ENCODE data around the gene KIF1B.

KIF1B gene, protein sequence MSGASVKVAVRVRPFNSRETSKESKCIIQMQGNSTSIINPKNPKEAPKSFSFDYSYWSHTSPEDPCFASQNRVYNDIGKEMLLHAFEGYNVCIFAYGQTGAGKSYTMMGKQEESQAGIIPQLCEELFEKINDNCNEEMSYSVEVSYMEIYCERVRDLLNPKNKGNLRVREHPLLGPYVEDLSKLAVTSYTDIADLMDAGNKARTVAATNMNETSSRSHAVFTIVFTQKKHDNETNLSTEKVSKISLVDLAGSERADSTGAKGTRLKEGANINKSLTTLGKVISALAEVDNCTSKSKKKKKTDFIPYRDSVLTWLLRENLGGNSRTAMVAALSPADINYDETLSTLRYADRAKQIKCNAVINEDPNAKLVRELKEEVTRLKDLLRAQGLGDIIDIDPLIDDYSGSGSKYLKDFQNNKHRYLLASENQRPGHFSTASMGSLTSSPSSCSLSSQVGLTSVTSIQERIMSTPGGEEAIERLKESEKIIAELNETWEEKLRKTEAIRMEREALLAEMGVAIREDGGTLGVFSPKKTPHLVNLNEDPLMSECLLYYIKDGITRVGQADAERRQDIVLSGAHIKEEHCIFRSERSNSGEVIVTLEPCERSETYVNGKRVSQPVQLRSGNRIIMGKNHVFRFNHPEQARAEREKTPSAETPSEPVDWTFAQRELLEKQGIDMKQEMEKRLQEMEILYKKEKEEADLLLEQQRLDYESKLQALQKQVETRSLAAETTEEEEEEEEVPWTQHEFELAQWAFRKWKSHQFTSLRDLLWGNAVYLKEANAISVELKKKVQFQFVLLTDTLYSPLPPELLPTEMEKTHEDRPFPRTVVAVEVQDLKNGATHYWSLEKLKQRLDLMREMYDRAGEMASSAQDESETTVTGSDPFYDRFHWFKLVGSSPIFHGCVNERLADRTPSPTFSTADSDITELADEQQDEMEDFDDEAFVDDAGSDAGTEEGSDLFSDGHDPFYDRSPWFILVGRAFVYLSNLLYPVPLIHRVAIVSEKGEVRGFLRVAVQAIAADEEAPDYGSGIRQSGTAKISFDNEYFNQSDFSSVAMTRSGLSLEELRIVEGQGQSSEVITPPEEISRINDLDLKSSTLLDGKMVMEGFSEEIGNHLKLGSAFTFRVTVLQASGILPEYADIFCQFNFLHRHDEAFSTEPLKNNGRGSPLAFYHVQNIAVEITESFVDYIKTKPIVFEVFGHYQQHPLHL (N-terminal part only)

DNA sequence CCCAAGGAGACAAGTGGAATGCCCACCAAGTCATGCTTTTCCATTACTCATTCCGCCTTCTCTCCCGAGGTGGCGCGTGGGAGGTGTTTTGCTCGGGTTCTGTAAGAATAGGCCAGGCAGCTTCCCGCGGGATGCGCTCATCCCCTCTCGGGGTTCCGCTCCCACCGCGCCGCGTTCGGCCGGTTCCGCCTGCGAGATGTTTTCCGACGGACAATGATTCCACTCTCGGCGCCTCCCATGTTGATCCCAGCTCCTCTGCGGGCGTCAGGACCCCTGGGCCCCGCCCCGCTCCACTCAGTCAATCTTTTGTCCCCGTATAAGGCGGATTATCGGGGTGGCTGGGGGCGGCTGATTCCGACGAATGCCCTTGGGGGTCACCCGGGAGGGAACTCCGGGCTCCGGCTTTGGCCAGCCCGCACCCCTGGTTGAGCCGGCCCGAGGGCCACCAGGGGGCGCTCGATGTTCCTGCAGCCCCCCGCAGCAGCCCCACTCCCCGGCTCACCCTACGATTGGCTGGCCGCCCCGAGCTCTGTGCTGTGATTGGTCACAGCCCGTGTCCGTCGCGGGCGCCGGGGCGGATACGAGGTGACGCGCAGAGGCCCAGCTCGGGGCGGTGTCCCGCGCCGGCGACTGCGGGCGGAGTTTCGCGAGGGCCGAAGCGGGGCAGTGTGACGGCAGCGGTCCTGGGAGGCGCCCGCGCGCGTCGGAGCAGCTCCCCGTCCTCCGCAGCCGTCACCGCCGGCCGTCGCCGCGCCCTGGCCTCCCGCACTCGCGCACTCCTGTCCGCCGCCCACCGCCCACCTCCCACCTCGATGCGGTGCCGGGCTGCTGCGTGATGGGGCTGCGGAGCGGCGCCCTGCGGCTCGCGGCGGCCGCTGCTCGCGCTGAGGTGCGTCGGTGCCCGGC is at the start of gene KIF1B:
Gene KIF1B, plus strand, starts transcription at position 666 of the 906 bp plus-strand sequence. CDS start 21,759 bp downstream, outside the sequence.
- DNase-seq (ENCODE audit: low read depth in 2 of 2), result peak; percentile 93 to 97

DNA sequence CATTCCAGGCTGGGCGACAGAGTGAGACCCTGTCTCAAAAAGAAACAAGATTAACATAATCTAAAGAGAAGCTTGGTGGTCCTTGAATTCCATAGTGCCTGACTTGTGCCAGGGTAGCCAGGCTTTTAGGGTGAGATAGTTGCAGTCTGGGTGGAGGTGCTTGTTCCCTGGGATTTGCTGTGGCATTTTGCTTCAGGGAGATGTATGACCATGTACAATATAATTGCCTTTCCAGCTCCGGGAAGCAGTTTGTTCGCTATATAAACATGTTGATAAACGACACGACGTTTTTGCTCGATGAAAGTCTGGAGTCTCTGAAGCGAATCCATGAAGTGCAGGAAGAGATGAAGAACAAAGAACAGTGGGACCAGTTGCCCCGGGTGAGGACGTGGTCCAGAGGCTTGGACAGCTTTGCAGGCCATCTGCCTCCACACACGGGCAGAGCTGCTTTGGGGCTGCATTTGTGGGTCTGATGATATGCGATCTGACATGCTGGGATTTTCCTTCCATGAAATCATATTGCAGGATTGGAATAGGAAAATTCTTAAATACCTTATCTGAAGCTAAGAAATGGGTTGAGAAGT is 49.4 kb upstream of the KIF1B start:
- no peak for DNase-seq (ENCODE audit: low read depth in 2 of 2)

DNA sequence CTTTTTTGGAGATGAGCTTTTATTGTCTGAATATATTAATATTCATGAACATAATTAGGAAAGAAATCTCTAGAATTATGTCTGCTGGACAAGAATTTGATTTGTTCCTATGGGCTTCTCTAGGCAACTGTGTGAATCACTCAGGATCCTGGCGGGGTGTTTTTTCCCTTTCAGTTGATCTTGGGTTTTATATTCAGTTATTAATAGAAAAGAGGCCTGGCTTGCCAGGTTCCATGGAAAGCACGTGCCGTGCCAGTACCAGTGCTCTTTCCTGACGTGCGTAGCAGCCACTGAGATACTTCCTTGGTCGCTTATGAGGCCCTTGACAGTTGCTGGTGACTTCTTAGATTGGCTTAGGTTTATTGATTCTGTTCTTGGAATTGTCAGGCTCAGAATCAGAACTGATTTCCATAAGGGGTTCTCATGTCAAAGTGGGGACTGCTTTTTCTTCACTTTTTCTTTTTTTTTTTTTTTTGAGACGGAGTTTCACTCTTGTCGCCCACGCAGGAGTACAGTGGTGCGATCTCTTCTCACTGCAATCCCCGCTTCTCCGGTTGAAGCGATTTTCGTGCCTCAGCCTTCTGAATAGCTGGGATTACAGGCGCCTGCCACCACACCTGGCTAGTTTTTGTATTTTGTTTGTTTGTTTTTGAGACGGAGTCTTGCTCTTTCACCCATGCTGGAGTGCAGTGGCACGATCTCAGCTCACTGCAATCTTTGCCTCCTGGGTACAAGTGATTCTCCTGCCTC is 48.7 kb upstream of the KIF1B start:
- DNase-seq (ENCODE audit: low read depth in 2 of 2), result no peak

DNA sequence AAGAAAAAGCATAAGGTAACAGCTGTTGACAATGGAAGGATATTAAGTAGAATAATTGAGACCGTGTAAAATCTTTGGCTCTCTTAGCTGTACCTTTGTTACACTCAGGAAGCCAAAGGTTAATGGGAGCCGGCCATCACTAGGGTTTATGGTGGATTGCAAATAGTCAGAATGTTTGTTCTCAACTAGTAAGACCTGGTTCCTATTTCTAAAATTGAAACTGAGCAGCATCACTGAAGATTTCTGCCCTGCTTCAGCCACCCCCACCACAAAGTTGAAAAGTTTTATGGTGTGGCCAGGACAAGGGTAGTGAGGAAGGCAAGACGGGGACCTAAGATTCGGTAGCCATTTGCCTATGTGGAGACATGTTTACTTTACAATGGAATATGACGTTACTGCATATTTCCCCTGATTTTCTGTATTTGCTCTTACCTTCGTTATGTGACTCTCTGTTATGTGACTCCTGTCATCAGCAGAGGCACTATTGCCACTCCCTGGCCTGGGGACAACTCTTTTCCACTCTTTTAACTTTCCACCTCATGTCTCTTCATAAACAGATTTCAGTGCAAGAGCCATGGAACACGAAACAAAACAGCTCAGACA is 41.4 kb upstream of the KIF1B start:
- DNase-seq (ENCODE audit: low read depth in 2 of 2), result no peak

DNA sequence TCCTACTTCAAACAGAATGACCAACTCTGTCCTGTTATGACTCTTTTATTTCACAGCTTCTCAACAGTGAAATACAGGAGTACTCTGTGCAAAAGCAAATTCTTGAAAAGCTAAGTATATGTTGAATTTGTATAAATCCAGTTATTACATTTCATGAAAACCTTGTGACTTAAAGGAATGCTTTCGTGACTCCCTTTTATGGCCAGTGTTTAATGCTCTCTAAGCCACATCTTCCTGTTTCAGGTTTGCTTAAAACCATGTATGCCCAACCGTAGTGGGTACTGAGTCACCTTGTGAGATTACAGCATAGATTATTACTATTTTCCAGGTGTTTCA is 40.2 kb upstream of the KIF1B start:
- no peak for DNase-seq (ENCODE audit: low read depth in 2 of 2)

DNA sequence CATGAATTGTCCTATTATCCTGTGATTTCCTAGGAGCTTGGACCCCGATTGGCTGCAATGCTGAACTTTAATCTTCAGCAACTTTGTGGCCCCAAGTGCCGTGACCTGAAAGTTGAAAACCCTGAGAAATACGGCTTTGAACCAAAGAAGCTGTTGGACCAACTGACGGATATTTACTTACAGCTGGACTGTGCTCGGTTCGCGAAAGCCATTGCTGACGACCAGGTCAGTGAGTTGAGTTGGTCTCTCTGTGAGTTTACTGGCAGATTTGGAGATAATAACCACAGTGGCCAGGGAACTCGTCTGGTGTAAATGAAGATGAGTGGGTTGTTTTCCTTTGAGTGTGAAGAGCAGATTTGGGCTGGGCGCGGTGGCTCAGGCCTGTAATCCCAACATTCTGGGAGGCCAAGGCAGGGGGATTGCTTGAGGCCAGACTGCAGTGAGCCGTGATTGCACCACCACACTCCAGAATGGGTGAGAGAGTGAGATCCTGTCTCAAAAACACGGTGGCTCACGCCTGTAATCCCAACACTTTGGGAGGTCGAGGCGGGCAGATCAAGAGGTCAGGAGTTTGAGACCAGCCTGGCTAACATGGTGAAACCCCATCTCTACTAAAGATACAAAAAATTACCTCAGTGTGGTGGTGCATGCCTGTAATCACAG is 39.1 kb upstream of the KIF1B start:
- DNase-seq (ENCODE audit: low read depth in 2 of 2), result no peak

DNA sequence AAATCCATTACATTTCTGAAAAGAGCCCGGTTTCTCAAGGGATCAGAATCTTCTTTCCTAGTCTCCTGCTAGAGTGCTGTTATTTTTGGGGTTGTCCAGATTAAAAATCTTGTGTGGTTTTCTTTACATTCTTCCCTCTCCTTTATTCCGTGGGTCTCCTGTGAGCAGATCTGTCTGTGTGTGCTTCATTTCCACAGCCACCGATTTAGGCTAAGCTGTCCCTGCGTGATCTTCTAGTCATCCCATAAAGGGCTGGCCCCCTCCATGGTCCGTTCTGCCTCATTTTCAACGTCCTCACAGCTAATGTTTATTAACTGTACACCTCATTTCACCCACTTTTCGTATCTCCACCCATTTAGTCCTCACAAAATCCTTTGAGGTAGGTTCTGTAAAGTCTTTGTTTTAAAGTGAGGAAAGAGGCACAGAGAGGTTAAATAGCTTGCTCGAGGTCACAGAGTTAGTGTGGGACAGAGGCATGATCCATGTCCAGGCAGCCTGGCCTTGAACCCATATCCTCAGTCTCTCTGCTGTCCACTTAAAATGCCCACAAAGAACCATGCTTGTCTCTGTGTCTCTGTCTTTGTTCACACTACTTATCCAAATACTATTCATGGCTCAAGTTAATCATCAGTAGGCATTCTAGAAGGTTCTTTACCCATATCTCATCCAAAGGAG is 38.2 kb upstream of the KIF1B start:
- DNase-seq (ENCODE audit: low read depth in 2 of 2), result no peak

DNA sequence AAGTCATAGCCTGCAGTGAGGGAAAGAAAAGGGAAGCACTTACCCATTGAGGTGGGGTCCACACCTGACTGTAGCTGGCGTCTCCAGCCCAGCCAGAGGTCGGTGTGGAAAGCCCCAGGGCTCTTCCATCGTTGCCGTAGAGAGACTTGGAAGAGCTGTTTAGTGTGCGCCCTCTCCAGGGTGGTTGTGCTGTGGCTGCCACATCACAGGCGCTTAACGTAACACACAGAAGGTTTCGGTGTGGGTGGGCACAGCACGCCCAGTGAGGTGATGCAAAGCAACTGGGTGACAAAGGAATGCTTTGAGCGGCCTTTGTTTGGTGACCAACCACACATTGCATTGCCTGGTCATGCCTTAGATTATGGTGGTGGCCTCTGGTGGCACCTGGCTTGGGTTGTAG is 36.8 kb upstream of the KIF1B start:
- DNase-seq (ENCODE audit: low read depth in 2 of 2), result no peak

DNA sequence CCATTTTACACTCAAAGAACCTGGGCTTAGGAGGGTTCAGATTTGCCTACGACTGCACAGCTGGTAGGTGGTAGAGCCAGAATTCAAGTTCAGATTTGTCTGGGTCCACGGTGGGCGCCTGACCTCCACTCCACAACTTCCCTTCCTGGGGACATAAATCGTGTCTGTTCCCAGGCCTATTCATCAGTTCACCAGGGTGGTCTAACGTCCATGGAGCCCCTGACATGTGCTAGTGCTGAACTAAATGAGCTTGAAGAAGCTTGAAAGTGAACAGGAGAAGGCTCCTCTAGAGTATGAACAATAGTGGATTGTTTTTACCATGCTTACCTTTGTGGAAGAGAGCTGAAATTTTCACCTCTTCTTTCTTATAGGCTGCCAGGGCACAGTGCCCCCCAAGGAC is 32.5 kb upstream of the KIF1B start:
- DNase-seq (ENCODE audit: low read depth in 2 of 2), result no peak

DNA sequence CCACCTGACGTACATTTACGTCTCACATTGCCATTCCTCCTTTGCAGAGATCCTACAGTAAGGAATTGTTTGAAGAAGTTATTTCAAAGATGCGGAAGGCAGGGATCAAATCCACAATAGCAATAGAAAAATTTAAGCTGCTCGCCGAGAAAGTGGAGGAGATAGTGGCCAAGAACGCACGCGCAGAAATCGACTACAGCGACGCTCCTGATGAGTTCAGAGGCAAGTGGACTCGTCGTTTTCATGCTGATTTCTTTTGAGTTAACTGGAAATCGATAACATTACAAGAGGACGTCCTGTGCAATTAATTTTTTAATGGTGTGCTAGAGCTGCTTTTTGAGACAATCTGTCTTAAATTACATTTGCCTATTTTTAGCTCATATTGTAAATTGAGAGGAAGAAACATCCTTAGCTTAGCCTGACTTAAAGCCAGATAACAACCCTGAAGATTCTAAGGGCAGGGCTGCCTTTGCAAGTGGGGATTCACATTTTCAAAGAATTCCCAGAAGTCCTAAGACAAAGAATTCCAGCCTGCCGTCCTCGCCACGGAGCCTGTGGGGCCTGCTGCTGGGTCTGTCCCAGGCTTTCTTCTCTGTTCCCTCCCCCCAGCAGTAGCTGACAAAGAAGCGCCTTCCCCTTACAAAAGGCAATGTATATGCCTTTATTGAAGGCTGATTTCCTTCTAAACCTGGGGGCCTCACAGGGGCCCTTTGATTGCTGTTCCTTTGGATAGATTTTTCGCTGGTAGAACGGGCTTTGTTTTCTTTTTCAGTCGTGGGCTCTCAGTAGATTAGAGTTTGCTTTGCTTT is 31.6 kb upstream of the KIF1B start:
- no peak for DNase-seq (ENCODE audit: low read depth in 2 of 2)

DNA sequence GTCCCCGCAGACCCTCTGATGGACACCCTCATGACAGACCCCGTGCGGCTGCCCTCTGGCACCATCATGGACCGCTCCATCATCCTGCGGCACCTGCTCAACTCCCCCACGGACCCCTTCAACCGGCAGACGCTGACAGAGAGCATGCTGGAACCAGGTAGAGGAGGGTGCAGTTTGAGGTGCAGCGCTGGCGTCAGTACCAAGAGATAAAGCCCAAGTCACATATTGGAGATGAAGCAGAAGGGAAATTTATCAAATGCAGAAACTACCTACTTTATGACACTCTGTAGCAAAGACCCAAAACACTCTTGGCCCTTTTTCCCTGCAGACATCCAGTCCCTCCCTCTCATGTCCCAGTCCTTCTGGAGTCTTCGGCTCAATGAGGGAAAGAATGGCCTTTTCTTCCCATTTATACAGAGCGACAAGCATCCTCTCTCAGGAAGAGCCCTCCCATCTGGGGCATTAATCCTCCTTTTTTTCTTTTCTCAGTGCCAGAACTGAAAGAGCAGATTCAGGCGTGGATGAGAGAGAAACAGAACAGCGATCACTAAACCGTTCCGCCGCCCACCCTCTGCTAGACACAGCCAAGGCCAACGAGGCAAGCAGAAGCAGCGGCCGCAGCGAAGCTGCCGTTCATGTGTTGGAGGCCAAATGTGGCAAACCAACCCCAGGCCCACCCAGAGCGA is 30.8 kb upstream of the KIF1B start:
- DNase-seq (ENCODE audit: low read depth in 2 of 2), result no peak

DNA sequence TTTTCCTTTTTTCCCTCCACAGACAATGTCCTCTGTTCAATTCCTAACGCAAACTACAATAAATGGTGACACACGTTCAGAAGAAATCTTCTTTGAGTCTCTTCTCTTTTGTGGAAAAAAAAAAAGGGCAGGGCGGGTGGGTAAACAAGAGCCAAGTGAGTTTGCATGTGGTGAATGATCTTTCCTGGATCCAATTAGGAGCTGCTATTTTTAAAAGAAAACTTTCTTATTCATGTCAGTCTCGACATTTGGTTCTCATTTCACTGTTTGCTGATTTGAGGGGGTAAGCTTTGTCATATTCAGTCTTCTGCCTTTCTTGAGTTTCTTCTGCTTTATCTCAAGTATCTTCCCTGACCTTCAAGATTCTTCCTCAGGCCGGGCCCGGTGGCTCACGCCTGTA is 29.2 kb upstream of the KIF1B start:
- DNase-seq (ENCODE audit: low read depth in 2 of 2), result no peak

DNA sequence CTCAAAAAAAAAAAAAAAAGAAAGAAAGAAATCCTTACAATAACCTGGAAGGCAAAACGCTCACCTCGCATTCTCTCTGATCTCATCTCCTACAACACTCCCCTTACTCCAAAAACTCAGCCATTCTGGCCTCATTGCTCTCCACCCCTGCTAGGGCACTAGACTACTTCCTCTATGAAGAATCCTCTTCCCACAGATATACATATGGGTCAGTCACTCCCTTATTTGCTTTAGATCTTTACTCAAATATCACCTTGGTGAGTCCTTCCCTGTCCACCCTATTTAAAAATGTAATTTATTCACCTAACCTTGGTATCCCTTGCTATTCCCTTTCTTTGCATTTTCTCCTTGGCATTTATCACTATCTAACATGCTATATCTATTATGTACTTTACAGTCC is 24.6 kb upstream of the KIF1B start:
- no peak for DNase-seq (ENCODE audit: low read depth in 2 of 2)

DNA sequence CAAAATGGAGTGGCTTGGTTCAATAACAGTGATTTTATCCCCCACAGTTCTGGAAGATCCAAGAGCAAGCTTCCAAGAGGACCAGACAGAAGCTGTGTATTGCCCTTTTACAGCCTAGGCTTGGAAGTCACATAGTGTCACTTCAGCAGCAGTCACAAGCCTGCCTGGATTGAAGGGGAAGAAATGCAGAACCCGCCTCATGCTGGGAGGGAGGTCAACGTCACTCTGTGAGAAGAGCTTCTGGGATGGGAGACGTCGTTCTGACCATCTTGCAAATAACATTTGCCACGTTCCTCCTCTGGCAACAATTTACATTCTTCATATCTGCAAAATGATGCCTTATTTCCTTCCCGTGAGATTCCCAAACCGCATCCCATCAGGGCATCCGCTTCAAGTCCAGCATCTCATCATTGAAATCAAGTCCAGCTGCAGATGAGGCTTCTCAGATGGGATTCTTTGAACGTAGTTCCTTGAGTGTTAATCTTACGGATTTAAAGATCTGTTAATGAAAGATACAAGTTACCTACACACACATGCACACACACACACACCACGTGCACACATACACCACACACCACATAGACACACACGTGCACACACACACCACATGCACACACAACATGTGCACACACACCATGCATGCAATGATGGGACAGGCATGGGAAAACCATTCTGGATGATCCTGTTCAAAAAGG is 23.9 kb upstream of the KIF1B start:
- no peak for DNase-seq (ENCODE audit: low read depth in 2 of 2)

DNA sequence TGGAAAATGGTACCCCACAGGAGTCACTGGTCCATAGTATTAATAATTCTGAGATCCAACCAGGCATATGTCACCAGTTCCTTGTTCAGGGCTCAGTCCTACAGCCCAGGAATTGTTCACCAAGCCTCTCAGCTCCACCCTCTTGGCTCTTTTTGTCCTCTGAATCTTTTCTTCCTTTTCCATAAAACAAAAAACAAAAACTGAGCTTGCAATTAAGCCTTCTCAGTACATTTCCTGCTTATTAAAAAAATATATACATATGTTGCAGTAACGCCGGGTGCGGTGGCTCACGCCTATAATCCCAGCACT is 23.4 kb upstream of the KIF1B start:
- no peak for DNase-seq (ENCODE audit: low read depth in 2 of 2)

DNA sequence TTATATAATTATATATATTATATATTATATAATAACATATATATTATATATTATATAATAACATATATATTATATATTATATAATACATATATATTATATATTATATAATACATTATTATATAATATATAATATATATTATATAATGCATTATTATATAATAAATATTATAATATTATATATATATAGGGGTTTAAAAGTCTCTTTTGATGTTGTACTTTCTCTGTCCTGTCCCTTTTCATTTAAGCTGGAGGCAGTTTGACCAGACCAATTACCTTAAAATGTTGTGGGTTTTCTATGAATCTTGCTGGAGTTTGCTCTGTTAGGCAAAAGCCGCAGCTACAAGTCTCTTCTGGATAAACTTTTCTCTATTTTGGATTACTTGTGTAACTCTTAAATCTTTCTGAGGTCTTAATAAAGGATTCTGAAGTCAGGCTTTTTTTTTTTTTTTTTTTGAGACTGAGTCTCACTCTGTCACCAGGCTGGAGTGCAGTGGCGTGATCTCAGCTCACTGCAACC is 22.2 kb upstream of the KIF1B start:
- DNase-seq (ENCODE audit: low read depth in 2 of 2), result no peak

DNA sequence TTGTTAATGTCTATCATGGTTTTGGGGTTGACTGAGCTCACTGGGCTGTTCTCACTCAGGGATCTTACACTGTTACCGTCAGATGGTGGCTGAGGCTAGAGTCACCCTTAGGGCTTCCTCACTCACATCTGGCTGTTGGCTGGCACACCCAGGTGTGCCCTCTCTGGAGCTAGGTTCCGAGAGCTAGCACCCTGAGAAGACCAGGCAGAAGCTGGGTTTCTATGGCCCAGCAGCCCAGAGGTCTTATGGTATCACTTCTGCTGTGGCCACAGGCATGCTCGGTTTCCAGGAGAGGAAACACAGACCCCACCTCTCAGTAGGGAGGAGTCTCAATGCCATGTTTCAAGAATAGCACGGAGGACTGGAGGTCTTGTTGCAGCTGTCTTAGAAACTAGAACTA is 20.7 kb upstream of the KIF1B start:
- no peak for DNase-seq (ENCODE audit: low read depth in 2 of 2)
